Measurements from ENCODE around the gene PITRM1. TPM values are rescaled to one million over a fixed set of nuclear protein-coding genes. Genes with fewer than 3 reads are reported as not detected.

PITRM1 gene
- total RNA-seq, 1 experiment from 2014 or later = 70.4 TPM

- CTCF ChIA-PET = interaction anchor here (0.6 kb wide), 1 partner anchor 1312 kb away, joined by 3 read pairs; no protein-coding TSS in a partner anchor
- Mint-ChIP-seq H3K4me1 (ENCODE audit: low read depth, unreplicated experiment) (no peaks in the 10 kb centered on the region), H3K36me3 (ENCODE audit: insufficient read depth, unreplicated experiment) (no peaks in the 10 kb centered on the region), H3K4me3 (ENCODE audit: low read depth, unreplicated experiment) (no peak overlapping the region), H3K27me3 (ENCODE audit: unreplicated experiment) (no peaks in the 10 kb centered on the region), H3K9me3 (ENCODE audit: low read depth, unreplicated experiment) (peaks cover 7% of the 10 kb centered on the region), H3K27ac (ENCODE audit: unreplicated experiment) (no peak overlapping the region)
- TF ChIP-seq, protein P1, sequence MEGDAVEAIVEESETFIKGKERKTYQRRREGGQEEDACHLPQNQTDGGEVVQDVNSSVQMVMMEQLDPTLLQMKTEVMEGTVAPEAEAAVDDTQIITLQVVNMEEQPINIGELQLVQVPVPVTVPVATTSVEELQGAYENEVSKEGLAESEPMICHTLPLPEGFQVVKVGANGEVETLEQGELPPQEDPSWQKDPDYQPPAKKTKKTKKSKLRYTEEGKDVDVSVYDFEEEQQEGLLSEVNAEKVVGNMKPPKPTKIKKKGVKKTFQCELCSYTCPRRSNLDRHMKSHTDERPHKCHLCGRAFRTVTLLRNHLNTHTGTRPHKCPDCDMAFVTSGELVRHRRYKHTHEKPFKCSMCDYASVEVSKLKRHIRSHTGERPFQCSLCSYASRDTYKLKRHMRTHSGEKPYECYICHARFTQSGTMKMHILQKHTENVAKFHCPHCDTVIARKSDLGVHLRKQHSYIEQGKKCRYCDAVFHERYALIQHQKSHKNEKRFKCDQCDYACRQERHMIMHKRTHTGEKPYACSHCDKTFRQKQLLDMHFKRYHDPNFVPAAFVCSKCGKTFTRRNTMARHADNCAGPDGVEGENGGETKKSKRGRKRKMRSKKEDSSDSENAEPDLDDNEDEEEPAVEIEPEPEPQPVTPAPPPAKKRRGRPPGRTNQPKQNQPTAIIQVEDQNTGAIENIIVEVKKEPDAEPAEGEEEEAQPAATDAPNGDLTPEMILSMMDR (IDR thresholded peaks at IDR 0.05; ENCODE audit: unreplicated experiment) = no peak
- intact Hi-C loops (cut with micrococcal nuclease; ENCODE audit: unreplicated experiment) = no loop called here
- no peak for DNase-seq
- BruUV-seq (replicated peaks) = no TSS peak
Observed at GRCh38 chr10:3217853-3218252, 45.3 kb upstream of the PITRM1 start.

GRCh38 chr10:3217301-3217700, 44.7 kb upstream of the PITRM1 start:
- TF ChIP-seq, protein P1 (IDR thresholded peaks at IDR 0.05; ENCODE audit: unreplicated experiment) = no peak
- CTCF ChIA-PET = no interaction called here
- no TSS peak for BruUV-seq (replicated peaks)

DNA sequence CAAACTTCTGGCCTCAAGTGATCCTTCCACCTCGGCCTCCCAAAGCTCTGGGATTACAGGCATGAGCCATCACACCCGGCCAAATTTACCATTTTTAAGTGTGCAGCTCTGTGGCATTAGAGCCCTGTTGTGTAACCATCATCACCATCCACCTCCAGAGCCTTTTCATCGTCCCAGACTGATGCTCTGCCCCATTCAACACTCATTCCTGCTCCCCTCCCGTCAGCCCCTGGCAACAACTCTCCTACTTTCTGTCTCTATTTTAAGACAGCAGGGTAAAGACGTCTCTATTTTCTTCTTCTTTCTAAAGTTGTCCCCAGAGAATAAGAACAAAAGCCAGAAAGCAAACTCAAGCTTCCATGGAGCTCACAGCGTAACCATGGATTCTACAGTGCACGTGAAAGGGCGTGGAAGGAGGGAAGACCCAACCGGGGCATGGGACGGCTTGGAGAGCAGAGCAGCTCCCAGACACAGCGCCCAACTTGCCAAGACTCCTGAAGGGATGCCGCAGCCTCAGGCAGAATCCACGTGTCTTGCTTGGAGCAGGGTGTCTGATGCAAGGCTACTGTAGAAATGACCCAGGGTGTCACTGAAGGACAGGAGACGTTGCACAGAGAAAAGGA, 42.7 kb upstream of the PITRM1 start:
- no peak for DNase-seq
- Mint-ChIP-seq H3K27ac (ENCODE audit: unreplicated experiment) (no peak overlapping the region), H3K4me1 (ENCODE audit: low read depth, unreplicated experiment) (no peaks in the 10 kb centered on the region), H3K9me3 (ENCODE audit: low read depth, unreplicated experiment) (peaks cover 7% of the 10 kb centered on the region), H3K27me3 (ENCODE audit: unreplicated experiment) (peaks cover 1% of the 10 kb centered on the region), H3K4me3 (ENCODE audit: low read depth, unreplicated experiment) (no peak overlapping the region), H3K36me3 (ENCODE audit: insufficient read depth, unreplicated experiment) (no peaks in the 10 kb centered on the region)
- CTCF ChIA-PET = no interaction called here
- BruUV-seq (replicated peaks) = no TSS peak
- TF ChIP-seq, protein P1 (IDR thresholded peaks at IDR 0.05; ENCODE audit: unreplicated experiment) = no peak
- intact Hi-C loops (cut with micrococcal nuclease; ENCODE audit: unreplicated experiment) = no loop called here

More at GRCh38 chr10:3217301-3217700, 44.7 kb upstream of the PITRM1 start:
- Mint-ChIP-seq H3K36me3 (ENCODE audit: insufficient read depth, unreplicated experiment) (no peaks in the 10 kb centered on the region), H3K4me1 (ENCODE audit: low read depth, unreplicated experiment) (no peaks in the 10 kb centered on the region), H3K27me3 (ENCODE audit: unreplicated experiment) (no peaks in the 10 kb centered on the region), H3K27ac (ENCODE audit: unreplicated experiment) (no peak overlapping the region), H3K9me3 (ENCODE audit: low read depth, unreplicated experiment) (peaks cover 7% of the 10 kb centered on the region), H3K4me3 (ENCODE audit: low read depth, unreplicated experiment) (no peak overlapping the region)
- intact Hi-C loops (cut with micrococcal nuclease; ENCODE audit: unreplicated experiment) = no loop called here
- no peak for DNase-seq

DNA sequence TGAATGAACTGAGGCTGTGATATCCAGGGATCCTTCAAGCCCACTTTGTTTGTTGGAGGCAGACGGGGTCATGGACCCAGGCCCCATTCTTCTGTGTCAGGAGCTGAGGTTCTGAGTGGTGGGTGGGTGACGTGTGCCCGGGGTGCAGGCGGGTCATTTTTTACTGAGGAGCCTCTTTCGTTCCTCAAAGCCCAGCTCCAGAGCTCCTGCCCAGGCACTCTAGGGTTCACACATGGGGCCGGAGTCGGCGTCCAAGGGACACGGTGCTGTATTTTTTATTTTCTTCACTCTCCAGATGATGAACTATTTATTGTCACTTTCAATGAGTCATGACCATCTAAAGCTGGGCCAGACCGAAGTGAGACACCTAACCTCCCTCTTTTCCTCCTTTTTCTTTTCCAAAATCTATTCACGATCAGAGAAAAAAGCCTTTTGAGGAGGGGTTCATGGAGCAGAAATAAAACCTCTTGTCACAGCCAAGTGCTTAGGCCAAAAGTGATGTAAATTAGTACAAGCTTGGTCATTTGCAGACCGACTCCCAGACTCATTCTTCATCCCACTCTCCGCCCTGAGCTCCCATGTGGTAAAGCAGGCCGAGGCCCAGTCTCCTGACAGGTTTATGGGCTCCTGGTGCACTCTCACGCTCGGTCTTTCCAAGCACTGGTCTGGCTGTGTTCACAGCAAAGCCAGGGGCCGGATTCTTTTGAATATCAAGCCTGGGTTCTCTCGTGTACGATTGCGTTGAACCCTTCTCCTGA, 41.4 kb upstream of the PITRM1 start:
- BruUV-seq (replicated peaks) = no TSS peak
- H3K36me3 Mint-ChIP-seq (ENCODE audit: insufficient read depth, unreplicated experiment) = no peaks in the 10 kb centered on the region
- no peaks in the 10 kb centered on the region for H3K4me1 Mint-ChIP-seq (ENCODE audit: low read depth, unreplicated experiment)
- H3K4me3 Mint-ChIP-seq (ENCODE audit: low read depth, unreplicated experiment) = no peak overlapping the region
- TF ChIP-seq, protein P1 (IDR thresholded peaks at IDR 0.05; ENCODE audit: unreplicated experiment) = no peak
- CTCF ChIA-PET = no interaction called here
- H3K27me3 Mint-ChIP-seq (ENCODE audit: unreplicated experiment) = peaks cover 15% of the 10 kb centered on the region
- DNase-seq = no peak
- intact Hi-C loops (cut with micrococcal nuclease; ENCODE audit: unreplicated experiment) = no loop called here
- peaks cover 5% of the 10 kb centered on the region for H3K9me3 Mint-ChIP-seq (ENCODE audit: low read depth, unreplicated experiment)
- no peak overlapping the region for H3K27ac Mint-ChIP-seq (ENCODE audit: unreplicated experiment)

All from Calu3 (cell line).